GM19193 (cell line): ENCODE data around the gene ARHGEF7.

Source experiments
- POLR2A ChIP-seq: IDR thresholded peaks from 4 replicates; pipeline ENCODE4 v1.6.1; 2011; ENCODE audit not compliant: insufficient read depth, insufficient read length; ENCODE audit errors: extremely low read depth

Gene ARHGEF7

DNA sequence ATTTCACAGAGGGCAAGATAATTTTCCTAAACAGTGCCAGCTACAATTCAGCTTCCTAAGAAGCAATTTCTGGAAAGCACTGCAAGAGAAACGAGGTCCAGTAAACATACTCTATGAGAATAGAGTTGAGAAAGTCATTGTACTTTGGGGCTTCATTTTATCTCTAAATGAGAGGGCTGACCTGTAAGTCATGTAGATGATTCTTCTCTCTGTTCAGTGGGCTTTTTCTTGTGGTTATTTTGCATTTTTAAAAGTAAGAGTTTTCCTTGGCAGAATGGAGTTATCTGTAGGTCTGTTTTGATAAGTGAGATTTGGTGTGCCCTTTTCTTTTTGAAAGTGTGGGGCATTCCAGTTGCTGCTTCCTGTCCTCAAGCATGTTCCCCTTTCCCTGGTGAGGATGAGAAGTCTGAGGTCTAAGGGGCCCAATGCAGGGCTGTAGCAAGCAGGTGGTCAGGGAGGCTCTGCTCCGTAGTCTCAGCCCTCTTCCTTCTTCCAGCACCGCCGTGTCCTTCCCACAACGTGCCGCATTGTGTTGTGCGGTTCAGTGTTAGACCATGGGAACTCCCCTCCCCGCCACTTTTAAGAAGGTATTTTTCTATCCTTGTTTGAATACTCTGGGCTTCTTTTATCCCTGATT, 86.3 kb downstream of the ARHGEF7 start:
- TF ChIP-seq POLR2A: no peak

DNA sequence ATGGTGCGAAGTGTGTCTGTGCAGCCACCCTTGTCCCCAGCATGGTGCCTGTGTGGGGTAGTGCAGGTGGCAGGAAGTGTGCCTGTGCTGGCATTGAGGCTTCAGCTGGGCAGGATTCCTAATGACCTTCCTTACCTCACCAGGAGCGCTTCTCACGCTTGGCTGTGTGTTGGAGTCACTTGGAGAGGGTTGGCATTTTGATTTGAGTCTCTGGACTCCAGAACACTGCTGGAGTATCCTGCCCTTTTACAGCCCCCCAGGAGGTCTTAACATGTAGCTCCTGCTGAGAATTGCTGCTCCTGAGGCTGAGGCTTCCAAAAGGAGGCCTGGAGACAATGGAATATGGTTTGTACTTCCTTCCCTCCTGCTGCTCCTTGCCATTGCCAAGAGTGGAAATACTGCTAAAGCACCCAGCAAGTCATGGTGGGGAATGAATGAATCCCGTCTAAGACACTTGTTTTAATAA, 87.1 kb downstream of the ARHGEF7 start:
- no peak for TF ChIP-seq POLR2A

DNA sequence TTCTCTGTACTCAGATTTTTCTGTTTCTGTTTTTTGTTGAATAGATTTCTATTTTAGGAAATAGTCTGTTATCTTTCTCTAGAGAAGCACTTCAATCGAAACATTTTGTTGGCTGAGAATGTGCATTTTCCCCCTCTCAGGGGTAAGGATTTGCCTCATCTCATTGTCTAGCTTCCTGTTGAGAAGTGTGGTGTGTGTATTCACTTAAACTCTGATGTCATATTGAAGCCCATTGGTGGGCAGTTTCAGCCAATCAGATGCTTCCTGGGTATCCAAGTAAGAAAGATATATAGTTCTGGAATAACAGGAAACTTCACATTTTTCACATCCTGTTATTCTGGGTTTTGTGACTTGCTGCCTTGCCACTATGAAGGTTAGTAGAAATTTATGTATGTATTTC, 87.6 kb downstream of the ARHGEF7 start:
- TF ChIP-seq POLR2A: no peak

DNA sequence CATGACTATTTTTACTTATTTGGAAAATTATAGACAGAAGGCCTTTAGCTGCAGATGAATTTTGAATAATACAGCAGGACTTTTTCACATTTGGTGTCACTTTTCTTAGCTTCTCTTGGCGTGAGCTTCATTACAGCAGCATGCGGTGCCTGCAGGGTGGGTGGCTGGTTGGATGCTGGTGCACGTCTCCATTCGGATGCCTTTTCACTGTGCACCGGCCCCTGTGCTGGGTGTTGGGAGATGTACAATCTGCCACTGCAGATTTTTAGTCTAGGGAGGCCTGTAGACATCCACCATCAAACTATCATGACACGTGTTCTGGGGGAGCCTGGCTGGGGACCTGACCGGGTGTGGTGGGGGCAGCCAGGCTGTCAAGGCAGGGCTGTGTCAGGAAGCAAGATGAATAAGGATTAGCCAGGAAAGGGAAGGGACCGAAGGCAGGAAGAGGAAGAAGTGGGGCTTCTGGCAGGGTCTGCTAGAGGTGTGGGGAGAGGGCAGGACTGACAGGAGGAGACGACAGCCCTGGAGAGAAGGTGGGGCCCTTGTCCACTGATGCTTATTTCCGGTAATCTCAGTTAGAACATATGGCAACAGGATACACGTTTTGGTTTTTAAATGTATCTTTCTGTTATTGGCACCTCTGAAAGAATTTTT, 88.8 kb downstream of the ARHGEF7 start:
- TF ChIP-seq POLR2A: no peak

DNA sequence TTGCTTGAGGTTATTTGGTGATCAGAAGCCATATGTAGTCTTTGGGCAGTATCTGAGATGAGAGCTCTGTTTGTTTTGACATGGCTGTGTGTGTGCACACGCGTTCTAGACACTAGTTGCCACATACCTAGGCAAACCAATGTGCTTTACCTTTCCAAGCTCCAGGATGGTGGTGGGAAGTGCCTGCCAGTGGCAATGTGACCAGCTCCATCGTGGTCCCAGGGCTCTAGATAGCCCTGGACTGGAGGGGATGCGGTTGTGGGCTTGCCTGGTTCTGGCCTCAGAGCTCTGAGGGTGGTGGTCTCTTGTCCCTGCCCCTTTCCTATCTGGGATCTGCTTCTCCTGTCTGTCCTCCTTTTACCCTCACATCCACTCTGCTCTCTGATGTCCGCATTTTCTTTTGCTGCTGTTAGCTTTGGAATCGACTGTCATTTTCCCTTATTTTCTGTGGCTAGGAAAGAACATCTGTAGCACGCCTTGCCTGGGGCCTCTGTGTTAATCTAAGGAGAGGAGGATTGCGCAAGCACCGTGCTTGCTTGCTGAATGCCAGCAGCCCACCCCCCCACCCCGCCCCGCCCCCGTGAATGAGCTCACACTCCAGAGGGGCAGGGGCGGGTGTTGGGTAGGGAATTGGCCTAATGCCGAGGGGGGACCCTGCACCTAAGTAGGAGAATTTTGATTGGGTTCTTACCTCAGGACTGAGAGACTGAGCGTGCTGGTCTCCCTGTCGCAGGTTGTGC, 89.5 kb downstream of the ARHGEF7 start:
- TF ChIP-seq POLR2A: no peak

DNA sequence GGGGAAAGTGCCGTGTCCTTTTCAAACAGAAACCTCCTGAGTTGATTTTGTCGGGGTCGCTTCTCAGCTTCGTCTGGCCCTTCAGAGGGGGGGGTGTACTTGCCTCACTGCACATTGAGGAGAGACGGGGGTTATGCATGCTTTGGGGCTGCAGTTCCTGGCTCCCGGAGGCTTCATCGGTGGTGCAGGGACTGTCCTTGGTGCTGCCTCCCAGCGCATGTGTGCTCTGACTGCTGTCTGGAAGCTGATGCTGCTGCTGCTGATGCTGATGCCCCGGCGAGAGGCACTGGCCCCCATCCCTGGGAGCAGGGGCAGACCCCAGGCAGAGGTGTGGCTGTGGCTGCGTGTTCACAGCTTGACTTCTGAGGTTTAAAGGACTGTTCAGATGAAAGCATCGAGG, 91.0 kb downstream of the ARHGEF7 start:
- TF ChIP-seq POLR2A: no peak

DNA sequence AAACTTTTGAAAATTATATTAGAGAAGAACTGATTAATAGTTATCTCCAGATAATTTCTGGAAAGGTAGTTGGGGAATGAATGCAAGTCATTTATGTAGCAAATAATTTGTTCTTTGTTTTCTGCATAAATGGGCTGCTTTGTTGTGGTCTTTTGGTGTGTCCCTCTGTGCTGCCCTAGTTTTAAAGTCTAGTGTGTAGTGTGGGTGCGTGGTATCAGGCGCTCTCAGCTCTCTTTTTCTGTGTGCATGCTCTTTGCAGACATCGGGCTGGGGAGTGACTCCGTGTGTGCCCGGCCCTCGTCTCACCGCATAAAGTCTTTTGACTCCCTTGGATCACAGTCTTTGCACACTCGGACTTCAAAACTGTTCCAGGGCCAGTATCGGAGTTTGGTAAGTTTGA, 94.5 kb downstream of the ARHGEF7 start:
- TF ChIP-seq POLR2A: no peak

DNA sequence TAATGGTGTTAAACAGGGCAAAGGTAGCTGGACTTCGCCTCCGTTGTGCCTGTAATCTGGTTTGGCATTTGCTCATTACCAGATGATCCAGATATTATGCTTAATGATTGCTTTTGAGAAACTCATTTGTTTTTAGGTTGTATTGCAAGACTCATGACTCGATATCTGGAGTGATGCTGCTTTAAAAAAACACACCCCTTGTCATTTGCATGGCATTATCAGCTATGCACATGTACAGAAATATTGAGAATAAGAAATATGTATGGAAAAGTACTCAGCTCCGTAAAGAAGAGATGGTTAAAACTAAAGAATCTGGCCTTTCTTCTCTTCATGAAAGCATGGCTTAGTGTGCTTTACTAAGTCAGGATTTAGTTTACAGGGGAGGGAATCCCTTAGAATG, 95.0 kb downstream of the ARHGEF7 start:
- no peak for TF ChIP-seq POLR2A

DNA sequence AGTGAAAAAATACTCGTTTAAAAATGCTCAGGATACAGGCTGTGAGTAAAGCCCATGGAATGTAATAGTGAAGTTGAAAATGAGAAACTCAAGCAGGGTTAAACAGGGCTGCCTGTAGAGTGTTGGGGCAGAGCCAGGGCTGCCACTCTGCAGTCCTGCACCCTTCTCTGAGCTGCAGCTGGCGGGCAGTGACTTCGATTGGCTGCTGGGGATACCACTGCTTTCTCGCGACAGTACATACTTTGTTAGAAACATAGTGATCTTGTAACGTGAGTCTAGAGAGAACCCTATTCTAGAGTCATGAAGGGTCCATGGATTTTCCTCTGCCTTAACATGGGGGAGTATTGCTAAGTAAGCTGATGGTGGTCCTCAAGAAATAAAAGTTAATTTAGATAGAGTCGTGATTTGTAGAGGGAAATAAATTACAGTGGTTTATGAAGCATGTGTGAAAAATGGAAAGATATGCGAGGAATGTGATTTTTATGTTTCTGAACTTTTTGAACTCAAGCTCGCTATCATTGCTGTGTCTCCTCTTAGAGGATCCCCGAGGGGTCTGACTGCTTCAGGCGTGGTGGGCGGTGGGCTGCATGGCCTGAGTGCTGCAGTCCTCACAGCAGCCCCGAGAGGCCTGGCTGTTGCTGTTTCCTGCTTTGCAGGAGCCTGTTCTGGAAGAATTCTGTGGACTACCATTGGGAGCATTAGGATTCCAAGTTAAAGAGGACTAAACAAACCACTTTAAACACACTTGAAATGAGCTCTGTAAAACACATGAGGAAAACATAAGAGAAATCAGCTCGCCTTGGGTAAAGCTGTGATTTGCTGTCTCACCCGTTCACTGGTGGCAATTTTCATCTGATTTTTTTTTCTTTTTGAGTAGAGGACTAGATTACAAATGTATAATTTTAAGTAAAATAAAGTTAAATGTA, 95.7 kb downstream of the ARHGEF7 start:
- TF ChIP-seq POLR2A: no peak

DNA sequence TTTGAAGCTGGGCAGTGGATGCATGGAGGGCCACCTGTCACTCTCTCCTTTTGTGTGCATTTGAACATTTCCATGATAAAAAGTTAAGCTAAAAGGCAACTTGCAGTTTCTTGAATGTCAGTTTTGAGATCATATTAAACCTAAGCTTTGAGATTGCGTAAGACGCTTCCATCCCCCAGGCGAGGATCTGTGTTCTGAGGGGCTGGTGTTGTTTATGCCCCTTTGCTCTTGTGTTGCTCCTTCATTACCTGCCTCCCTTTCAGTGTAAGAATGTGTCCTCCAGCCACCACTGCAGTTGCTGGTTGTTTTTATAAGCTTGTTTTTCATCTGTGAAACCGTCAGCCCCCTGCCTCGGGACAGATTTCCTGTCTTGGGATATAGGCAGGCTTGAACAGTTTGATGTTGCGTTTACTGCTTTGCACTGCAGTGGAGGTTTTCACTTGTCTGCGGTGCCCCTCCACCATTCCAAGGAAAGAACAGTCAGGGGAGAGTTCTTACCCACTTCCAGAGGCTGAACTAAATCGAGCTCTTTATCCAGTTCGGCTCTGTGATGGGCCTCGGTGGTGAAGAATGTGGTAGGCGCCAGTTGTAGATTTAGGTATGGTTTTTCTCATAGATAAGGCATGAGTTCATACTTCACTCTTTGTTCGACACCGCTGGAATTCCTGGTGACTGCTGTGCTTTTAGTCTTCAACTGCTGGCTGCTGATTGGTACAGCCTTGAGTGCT, 96.8 kb downstream of the ARHGEF7 start:
- no peak for TF ChIP-seq POLR2A

DNA sequence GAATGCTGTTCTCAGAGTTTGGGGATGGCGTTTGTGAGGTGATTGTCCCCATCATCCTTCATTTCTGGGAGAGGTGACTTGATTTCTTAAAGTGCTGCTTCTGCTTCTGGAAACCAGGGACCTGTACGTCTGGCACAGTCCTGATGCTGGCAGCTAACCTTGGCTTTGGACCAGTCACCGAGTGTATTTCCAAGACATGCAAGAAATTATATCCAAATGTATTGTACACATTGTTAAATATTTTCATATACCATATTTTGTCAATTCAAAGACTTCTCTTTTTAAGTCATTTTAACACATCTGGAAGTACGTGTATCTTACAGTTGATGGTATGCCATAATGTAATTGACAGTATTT, 97.4 kb downstream of the ARHGEF7 start:
- TF ChIP-seq POLR2A: no peak

DNA sequence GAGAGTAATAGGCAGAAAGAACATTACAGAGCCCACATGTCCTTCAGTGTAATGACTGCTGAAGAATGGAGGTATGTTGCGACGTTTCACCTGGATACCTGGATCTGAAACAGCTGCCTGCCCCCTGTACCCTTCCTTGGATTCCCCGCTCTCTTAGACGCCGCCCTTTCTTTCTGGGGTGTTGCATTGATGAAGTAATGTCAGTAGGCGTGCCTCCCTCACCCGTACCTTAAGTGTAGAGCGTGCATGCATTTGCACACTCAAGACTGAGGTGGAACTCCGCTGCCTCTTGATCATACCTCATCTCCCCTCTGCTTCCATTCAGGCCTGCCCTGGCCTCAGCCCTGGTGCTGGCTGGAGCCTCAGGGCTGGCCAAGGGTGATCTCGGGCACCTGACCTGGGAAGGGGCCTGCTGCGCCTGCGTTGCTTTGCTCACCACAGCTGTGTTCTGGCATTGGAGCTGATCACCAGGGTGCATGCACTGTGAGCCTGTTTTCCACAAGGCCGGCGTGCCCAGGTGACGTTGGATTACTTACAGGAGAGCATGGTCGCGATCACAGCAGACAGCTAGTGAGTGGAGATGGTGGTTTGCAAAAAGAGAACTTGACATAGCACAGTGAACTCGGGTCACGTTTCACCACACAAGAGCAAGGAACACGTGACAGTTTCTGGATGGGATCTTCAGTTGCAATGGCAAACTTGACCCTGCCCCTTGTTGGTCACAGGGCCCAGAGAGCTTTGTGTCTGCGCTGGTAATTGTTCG, 99.0 kb downstream of the ARHGEF7 start:
- no peak for TF ChIP-seq POLR2A
